ENCODE data around the gene CARD10.

GRCh38 chr22:37534445-37534844 is 15.2 kb upstream of the CARD10 start:
- TF ChIP-seq TEAD4 (IDR thresholded peaks at IDR 0.05) = no peak
- TF ChIP-seq MAX (IDR thresholded peaks at IDR 0.05) = no peak
- no peak for TF ChIP-seq EP300 (IDR thresholded peaks at IDR 0.05; ENCODE audit: borderline replicate concordance)
- no peak for TF ChIP-seq CEBPB (IDR thresholded peaks at IDR 0.05)
- no peak for TF ChIP-seq TAF1 (IDR thresholded peaks at IDR 0.05; ENCODE audit: low read depth)
- no peak for TF ChIP-seq TCF12 (IDR thresholded peaks at IDR 0.05; ENCODE audit: low read depth)
- no peak for TF ChIP-seq YY1 (IDR thresholded peaks at IDR 0.05; ENCODE audit: low read depth)
- TF ChIP-seq RAD21 (IDR thresholded peaks at IDR 0.05; ENCODE audit: low read depth) = no peak
- TF ChIP-seq NFIC (IDR thresholded peaks at IDR 0.05) = no peak
- no peak for TF ChIP-seq ZBTB7A (IDR thresholded peaks at IDR 0.05; ENCODE audit: low read depth)
